PC-3 (cell line): ENCODE results near the gene FGD5.

Source experiments
- CTCF ChIP-seq: fragments of 300-600 bp; sonication (generic); conservative IDR thresholded peaks from 2 replicates; pipeline ENCODE4 v1.5.1; 2017; ENCODE audit warnings: antibody characterized with exemption, low read depth, mild to moderate bottlenecking, low read length
- EZH2 ChIP-seq: fragments of 300-600 bp; sonication (generic); IDR thresholded peaks from one replicate; pipeline ENCODE4 v1.6.1; 2017; ENCODE audit warnings: antibody characterized with exemption, mild to moderate bottlenecking, low read length; ENCODE audit not compliant: unreplicated experiment
- EZH2phosphoT487 ChIP-seq: fragments of 300-600 bp; sonication (generic); IDR thresholded peaks from 2 replicates; pipeline ENCODE4 v1.6.1; 2018; ENCODE audit warnings: mild to moderate bottlenecking, antibody characterized with exemption, low read length, borderline replicate concordance

- TF ChIP-seq CTCF (no peak), EZH2 (no peak), EZH2phosphoT487 (no peak)
These were observed 42.9 kb downstream of the FGD5 start for GRCh38 chr3:14861446-14862302.
